Caco-2 (cell line): ENCODE data around the gene AGAP4. TPM values are rescaled to one million over a fixed set of nuclear protein-coding genes. Genes with fewer than 3 reads are reported as not detected.
A peak's percentile ranks its signal among the peaks of the same experiment; 100 is the strongest.
"Not testable (repeated sequence)": the region's sequence is repeated elsewhere in the genome, so short reads cannot be mapped to it uniquely, and the experiment has no call there.

Experiments
- Bru-seq: library from RNA; stranded (reverse); fragments of 400-500 nt; gene quantifications from one replicate; lab custom pipeline; 2021; lab: Mats Ljungman, UMichigan
- BruChase-seq, 2 experiments: library from RNA; stranded (reverse); fragments of 400-500 nt; gene quantifications; one replicate each; lab custom pipeline; 2021; lab: Mats Ljungman, UMichigan
- BruUV-seq: library from RNA; stranded (reverse); fragments of 400-500 nt; replicated peaks from 2 replicates; lab custom pipeline; 2021; lab: Mats Ljungman, UMichigan
- CTCF ChIA-PET: fragments of 300-600 bp; sonication (Branson Sonifier 250); formaldehyde crosslinking; loops from one replicate; lab custom pipeline; 2022; ENCODE audit warnings: antibody characterized with exemption; lab: Charles Lee
- POLR2A ChIA-PET: fragments of 300-600 bp; sonication (Branson Sonifier 250); formaldehyde crosslinking; loops from one replicate; lab custom pipeline; 2022; ENCODE audit warnings: antibody characterized with exemption; lab: Charles Lee
- DNase-seq, 2 experiments: peaks; one replicate each; pipeline versions ENCODE4 v3.0.0 to v3.0.0-alpha.2; 2020 to 2022
- H3K27me3 ChIP-seq: replicated peaks from 2 replicates; pipeline ENCODE4 v1.6.0; 2011; ENCODE audit warnings: low read length; ENCODE audit not compliant: control insufficient read depth, insufficient read depth
- H3K36me3 ChIP-seq: 2 replicates; pipeline ENCODE4 v1.5.1; 2011; ENCODE audit warnings: low read length; ENCODE audit not compliant: control insufficient read depth, insufficient read depth
- H3K4me1 ChIP-seq: fragments of 250-450 bp; sonication (Bioruptor Pico); 2 replicates; pipeline ENCODE4 v1.5.1; 2020; ENCODE audit warnings: mild to moderate bottlenecking
- H3K4me3 ChIP-seq: 2 replicates; pipeline ENCODE4 v1.5.1; 2011; ENCODE audit warnings: low read depth, mild to moderate bottlenecking, control low read depth, low read length
- H3K9me3 ChIP-seq: fragments of 250-450 bp; sonication (Bioruptor Pico); 2 replicates; pipeline ENCODE4 v1.5.1; 2020; ENCODE audit warnings: mild to moderate bottlenecking, moderate library complexity
- H3K27ac Mint-ChIP-seq: one replicate; pipeline ENCODE4 v1.8.0; 2022; ENCODE audit warnings: mixed read lengths; ENCODE audit not compliant: unreplicated experiment
- H3K27me3 Mint-ChIP-seq: one replicate; pipeline ENCODE4 v1.8.0; 2022; ENCODE audit warnings: mixed read lengths; ENCODE audit not compliant: insufficient read depth, unreplicated experiment
- H3K36me3 Mint-ChIP-seq: one replicate; pipeline ENCODE4 v1.8.0; 2022; ENCODE audit warnings: mild to moderate bottlenecking, mixed read lengths; ENCODE audit not compliant: insufficient read depth, unreplicated experiment
- H3K4me1 Mint-ChIP-seq: one replicate; pipeline ENCODE4 v1.8.0; 2022; ENCODE audit warnings: low read depth, mixed read lengths; ENCODE audit not compliant: unreplicated experiment
- H3K4me3 Mint-ChIP-seq: one replicate; pipeline ENCODE4 v1.8.0; 2022; ENCODE audit warnings: mild to moderate bottlenecking, moderate library complexity, mixed read lengths; ENCODE audit not compliant: unreplicated experiment
- H3K9me3 Mint-ChIP-seq: one replicate; pipeline ENCODE4 v1.8.0; 2022; ENCODE audit warnings: mixed read lengths; ENCODE audit not compliant: unreplicated experiment
- intact Hi-C: fragments of 100-400 bp; cut with micrococcal nuclease; formaldehyde crosslinking; loops from one replicate; pipeline ENCODE4 v1.10.0; 2022; ENCODE audit not compliant: unreplicated experiment
- long read RNA-seq: library from polyadenylated mRNA; stranded (forward); transcript quantifications from one replicate; pipeline ENCODE4 v2.0.0, GENCODE V29; 2022
- total RNA-seq: library from RNA; stranded (reverse); gene quantifications from 2 replicates; pipeline ENCODE4 v1.2.3, GENCODE V29; 2022

AGAP4 gene
- 44.5 and 45.2 TPM in 2 replicates for total RNA-seq
- percentile 76 among the genes with signal in this experiment for Bru-seq, nascent RNA
- BruChase-seq, experiment 1, labeled RNA remaining after a 2-hour chase = percentile 84 among the genes with signal in this experiment
- percentile 77 among the genes with signal in this experiment for BruChase-seq, experiment 2, labeled RNA remaining after a 6-hour chase
- long read RNA-seq, partial matches to known transcripts = 0 of 4 reads
- long read RNA-seq, other reads (novel, unspliced or antisense) = 4 of 4 reads

- BruUV-seq, POLR2A ChIA-PET, DNase-seq, H3K27me3 ChIP-seq, H3K9me3 ChIP-seq, H3K4me3 ChIP-seq, H3K4me1 ChIP-seq, H3K36me3 ChIP-seq, intact Hi-C loops, H3K27ac Mint-ChIP-seq, H3K9me3 Mint-ChIP-seq, H3K27me3 Mint-ChIP-seq, CTCF ChIA-PET, H3K4me3 Mint-ChIP-seq, H3K4me1 Mint-ChIP-seq, H3K36me3 Mint-ChIP-seq: not testable (repeated sequence)
Observed at GRCh38 chr10:45847400-45847799, at the start of gene AGAP4. AGAP4 (minus strand) TSS chr10:45847500; CDS start chr10:45847347, 153 bp downstream.

DNA sequence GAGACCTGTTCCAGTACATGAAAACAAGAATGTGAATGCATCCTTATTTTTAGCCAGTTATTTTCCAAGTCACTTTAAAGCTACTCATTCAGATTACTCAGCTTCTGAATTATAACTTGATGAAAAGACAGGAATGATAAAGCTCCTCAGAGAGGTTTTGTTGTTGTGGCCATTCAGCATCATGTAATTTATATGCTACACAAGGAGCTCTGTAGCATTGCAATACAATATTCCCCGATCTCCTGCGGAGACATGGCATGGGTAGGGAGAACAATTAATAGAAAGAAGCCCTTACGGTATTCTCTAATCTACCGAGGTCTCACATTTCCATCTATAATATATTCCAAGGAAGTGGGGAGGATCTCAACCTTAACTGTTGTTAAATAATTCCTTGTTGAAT, 43.4 kb upstream of the AGAP4 start:
- H3K4me1 Mint-ChIP-seq, H3K27me3 Mint-ChIP-seq, H3K9me3 ChIP-seq, DNase-seq, H3K4me3 ChIP-seq, H3K36me3 Mint-ChIP-seq, CTCF ChIA-PET, H3K4me3 Mint-ChIP-seq, intact Hi-C loops, H3K27ac Mint-ChIP-seq, H3K36me3 ChIP-seq, BruUV-seq, H3K9me3 Mint-ChIP-seq, H3K27me3 ChIP-seq, POLR2A ChIA-PET, H3K4me1 ChIP-seq: not testable (repeated sequence)

DNA sequence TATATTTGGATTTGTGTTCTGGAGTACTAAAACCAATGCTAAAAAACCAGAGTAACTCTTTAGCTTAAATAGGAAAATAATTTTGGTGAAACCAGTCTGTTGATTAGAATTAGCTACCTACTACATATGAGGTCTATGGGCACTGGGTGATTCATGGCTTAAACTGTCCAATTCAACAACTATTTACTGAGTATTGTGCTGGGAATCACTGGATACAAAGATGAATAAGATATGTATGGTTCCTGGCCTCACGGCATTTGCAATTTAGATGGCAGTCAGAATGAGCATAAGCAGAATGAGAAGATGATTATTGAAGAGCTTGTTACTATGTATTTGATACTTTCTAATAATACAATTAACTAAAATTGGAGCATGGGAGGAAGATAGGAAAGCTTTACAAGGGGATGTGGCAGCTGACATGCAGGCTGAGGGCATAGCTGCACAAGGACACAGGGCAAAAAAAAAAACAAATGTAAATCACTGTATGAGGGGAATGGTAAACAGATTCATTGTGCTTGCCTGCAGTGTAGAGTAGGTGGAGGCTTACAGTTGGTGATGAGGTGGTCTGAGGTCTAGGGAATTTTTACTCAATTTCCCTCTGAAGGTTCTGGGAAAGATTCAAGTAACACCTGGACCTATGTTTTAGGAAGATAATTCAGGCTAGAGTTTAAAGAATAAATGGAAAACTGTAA, 42.4 kb upstream of the AGAP4 start:
- H3K4me1 ChIP-seq, H3K4me1 Mint-ChIP-seq, intact Hi-C loops, H3K27me3 Mint-ChIP-seq, DNase-seq, H3K36me3 Mint-ChIP-seq, H3K27me3 ChIP-seq, H3K9me3 ChIP-seq, H3K4me3 ChIP-seq, POLR2A ChIA-PET, H3K4me3 Mint-ChIP-seq, H3K27ac Mint-ChIP-seq, BruUV-seq, CTCF ChIA-PET, H3K9me3 Mint-ChIP-seq, H3K36me3 ChIP-seq: not testable (repeated sequence)

DNA sequence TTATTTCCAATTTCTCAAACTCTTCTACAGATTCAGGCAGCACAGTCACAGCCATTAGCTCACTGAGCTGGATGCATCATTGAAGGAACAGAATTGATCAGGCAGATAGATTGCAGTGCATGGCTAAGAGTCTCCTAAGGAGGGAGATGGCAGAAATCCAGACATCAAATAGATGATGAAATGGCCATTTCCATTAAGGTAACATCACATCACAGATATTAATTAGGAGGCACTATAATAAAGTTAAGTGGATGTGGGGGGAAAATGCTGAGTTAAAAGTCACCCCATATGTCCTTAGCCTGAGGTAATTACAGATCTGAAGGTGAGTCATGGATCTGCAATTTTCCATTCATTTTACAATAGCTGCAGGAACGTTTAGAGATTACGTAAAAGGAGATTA, 35.6 kb upstream of the AGAP4 start:
- H3K4me3 ChIP-seq, DNase-seq, intact Hi-C loops, H3K4me1 ChIP-seq, H3K4me1 Mint-ChIP-seq, BruUV-seq, POLR2A ChIA-PET, H3K36me3 Mint-ChIP-seq, CTCF ChIA-PET, H3K36me3 ChIP-seq, H3K27me3 ChIP-seq, H3K9me3 Mint-ChIP-seq, H3K4me3 Mint-ChIP-seq, H3K27ac Mint-ChIP-seq, H3K27me3 Mint-ChIP-seq, H3K9me3 ChIP-seq: not testable (repeated sequence)

GRCh38 chr10:45865404-45865803, 18.1 kb upstream of the AGAP4 start:
- H3K27me3 Mint-ChIP-seq, H3K4me3 ChIP-seq, CTCF ChIA-PET, H3K4me3 Mint-ChIP-seq, H3K9me3 ChIP-seq, intact Hi-C loops, H3K27me3 ChIP-seq, H3K36me3 Mint-ChIP-seq, H3K27ac Mint-ChIP-seq, DNase-seq, H3K4me1 ChIP-seq, H3K4me1 Mint-ChIP-seq, POLR2A ChIA-PET, BruUV-seq, H3K9me3 Mint-ChIP-seq, H3K36me3 ChIP-seq: not testable (repeated sequence)

DNA sequence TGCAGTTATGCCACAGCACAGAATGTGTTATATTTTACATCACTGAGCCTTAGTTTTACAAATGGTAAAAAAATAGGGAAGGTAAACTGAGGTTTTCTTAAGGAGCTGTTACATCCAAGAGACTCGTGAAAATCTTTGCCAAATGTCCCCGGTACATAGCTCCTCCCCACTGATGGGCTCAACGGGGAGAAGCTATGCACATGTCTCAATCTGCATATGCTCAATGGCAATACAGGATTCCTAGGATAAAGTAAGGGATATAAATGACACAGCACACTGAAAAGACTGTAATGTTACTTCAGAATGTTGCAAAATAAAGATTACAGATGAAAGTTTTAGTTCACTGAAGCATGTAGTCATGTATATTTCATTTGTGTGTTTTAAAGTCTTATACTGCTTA, 17.0 kb upstream of the AGAP4 start:
- DNase-seq, H3K9me3 ChIP-seq, H3K4me3 ChIP-seq, POLR2A ChIA-PET, H3K27ac Mint-ChIP-seq, H3K36me3 Mint-ChIP-seq, H3K36me3 ChIP-seq, H3K4me3 Mint-ChIP-seq, CTCF ChIA-PET, H3K27me3 ChIP-seq, H3K27me3 Mint-ChIP-seq, intact Hi-C loops, H3K4me1 ChIP-seq, BruUV-seq, H3K9me3 Mint-ChIP-seq, H3K4me1 Mint-ChIP-seq: not testable (repeated sequence)

DNA sequence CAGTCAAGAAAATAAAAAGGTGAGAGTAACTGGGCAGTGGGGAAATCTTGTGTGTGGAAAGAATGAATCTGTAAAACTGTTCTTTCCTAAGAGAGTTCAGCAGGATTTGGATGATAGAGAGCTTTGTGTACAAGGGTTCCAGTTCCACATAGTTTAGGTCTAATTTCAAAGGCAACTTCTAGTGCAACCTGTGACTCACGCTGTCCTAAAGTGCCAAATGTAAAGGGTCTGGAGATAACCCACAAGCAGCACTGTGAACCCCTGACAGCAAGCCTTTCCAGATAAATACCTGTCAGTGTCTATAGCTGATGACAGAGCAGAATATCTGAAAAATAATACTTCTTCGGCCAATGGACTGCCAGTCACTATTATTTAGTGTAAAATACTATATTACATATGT, 16.3 kb upstream of the AGAP4 start:
- H3K4me1 ChIP-seq, BruUV-seq, DNase-seq, H3K9me3 Mint-ChIP-seq, H3K9me3 ChIP-seq, H3K27me3 ChIP-seq, H3K36me3 ChIP-seq, H3K27ac Mint-ChIP-seq, H3K4me3 ChIP-seq, intact Hi-C loops, CTCF ChIA-PET, H3K36me3 Mint-ChIP-seq, H3K4me1 Mint-ChIP-seq, POLR2A ChIA-PET, H3K4me3 Mint-ChIP-seq, H3K27me3 Mint-ChIP-seq: not testable (repeated sequence)
